Adrenal gland (tissue), 12 donors: ENCODE measurements around the gene MFAP3L. TPM values are rescaled to one million over a fixed set of nuclear protein-coding genes. Genes with fewer than 3 reads are reported as not detected.

Experiments used
- DNase-seq, 7 donors: peaks; one replicate each; pipeline ENCODE4 v3.0.0-alpha.2; 2019 to 2020
- H3K27ac ChIP-seq, 5 donors: fragments of 200-600 bp; sonication (generic) in 4 of 5; 1 replicate in 3 of 5; 2 replicates in 2 of 5; pipeline versions ENCODE4 v1.5.1 to v1.8.0; 2016 to 2020; ENCODE audit warnings: mild to moderate bottlenecking in 1 of 5
- H3K27me3 ChIP-seq: fragments of 200-600 bp; 2 replicates; pipeline ENCODE4 v1.8.0; 2021
- H3K36me3 ChIP-seq, 2 donors: fragments of 200-600 bp; replicated peaks in 1 of 2; 1 replicate in 1 of 2; 2 replicates in 1 of 2; pipeline versions ENCODE4 v1.5.1 to v1.8.0; 2018 to 2022
- H3K4me1 ChIP-seq, 2 donors: fragments of 200-600 bp; replicated peaks in 1 of 2; 1 replicate in 1 of 2; 2 replicates in 1 of 2; pipeline versions ENCODE4 v1.5.1 to v1.8.0; 2018 to 2021
- H3K4me3 ChIP-seq, 4 donors: fragments of 200-600 bp; sonication (generic) in 3 of 4; one replicate each; pipeline ENCODE4 v1.5.1; 2016 to 2018
- H3K9me3 ChIP-seq, 3 donors: fragments of 200-600 bp; sonication (generic) in 1 of 3; replicated peaks in 1 of 3; 1 replicate in 2 of 3; 2 replicates in 1 of 3; pipeline versions ENCODE4 v1.5.1 to v1.8.0; 2016 to 2021
- CTCF ChIP-seq, 6 experiments: fragments of 450-650 bp in 4 of 6; fragments of 200-600 bp in 2 of 6; sonication (generic) in 1 of 6; IDR thresholded peaks; 1 replicate in 5 of 6; 2 replicates in 1 of 6; pipeline versions ENCODE4 v1.5.1 to v1.8.0; 2016 to 2021; ENCODE audit warnings: antibody characterized with exemption in 6 of 6, mild to moderate bottlenecking in 2 of 6, moderate library complexity in 1 of 6
- POLR2A ChIP-seq, 2 donors: fragments of 450-650 bp; IDR thresholded peaks; one replicate each; pipeline ENCODE4 v1.6.1; 2017; ENCODE audit warnings: antibody characterized with exemption in 2 of 2, mild to moderate bottlenecking in 2 of 2, moderate library complexity in 1 of 2
- WGBS, 4 donors: extraction: QIAGEN DNeasy Blood & Tissue Kit in 2 of 4; methylation state at CpG; one replicate each; pipeline versions ENCODE4 v1.1.5 to v1.1.7; 2013 to 2017; 5-methylcytosine and 5-hydroxymethylcytosine counted together
- intact Hi-C, 2 donors: fragments of 100-400 bp; cut with DNase I; formaldehyde crosslinking; loops; one replicate each; pipeline versions ENCODE4 v1.14.1 to v1.15.0; 2022 to 2023
- polyA plus RNA-seq, 3 donors: library from polyadenylated mRNA; stranded (reverse); fragments of 200-250 nt in 2 of 3; fragments of 350-450 nt in 1 of 3; fragmentation: Illumina TruSeq in 1 of 3; extraction: RNeasy Lipid Tissue Mini Kit (QIAGEN cat#74804) in 1 of 3; gene quantifications; one replicate each; pipeline ENCODE4 v1.2.3, GENCODE V29; 2013 to 2014
- total RNA-seq, 9 donors: library from RNA; depleted of rRNA in 4 of 9; stranded (reverse); fragments of >200 nt in 4 of 9; fragments of 120-200 nt in 1 of 9; fragmentation: NEBNext Ultra II Directional in 1 of 9; extraction: Animal tissue kit (Norgen Biotek cat#: 25700) in 1 of 9; gene quantifications; one replicate each; pipeline versions ENCODE4 v1.1.0 to v1.2.4, GENCODE V29; 2013 to 2023
- donor health status: healthy with polysubstance abuse.
- donor health status: Bipolar disorder and iron deficiency.
- donor health status: DM: yes; HTN: yes; CAD: no.
- donor health status: DM: no; HTN: no; CAD: no.
- donor health status: DM: no; HTN: no; CAD: no.
- donor health status: DM: yes; HTN: yes; CAD: no.

MFAP3L gene
- total and polyA plus RNA-seq, 12 donors = 0.94 to 13.7 (median 3.8) TPM

- intact Hi-C loops = no loop called here
Measured at GRCh38 chr4:170025523-170026252, 507 bp downstream of the MFAP3L start.

GRCh38 chr4:170022211-170022610, 4.0 kb downstream of the MFAP3L start:
- no peak for DNase-seq
- Histone ChIP-seq H3K9me3 (no peaks in the 10 kb centered on the region), H3K4me3 (no peak overlapping the region), H3K27ac (no peak overlapping the region), H3K36me3 (no peaks in the 10 kb centered on the region), H3K4me1 (no peaks in the 10 kb centered on the region), H3K27me3 (no peaks in the 10 kb centered on the region)
- 84 to 88% (median 86%) methylated on average over 2 of the region's 2 CpGs for WGBS, 4 donors
- TF ChIP-seq POLR2A (IDR thresholded peaks at IDR 0.05) (no peak), CTCF (IDR thresholded peaks at IDR 0.05) (no peak)
- intact Hi-C loops = no loop called here

More at GRCh38 chr4:170025523-170026252, 507 bp downstream of the MFAP3L start:
- DNase-seq = peak in 4 of 7 donors; percentile 3 to 30 (median 20)
- Histone ChIP-seq H3K9me3 (no peaks in the 10 kb centered on the region), H3K4me3 (peak overlapping the region in 3 of 4 donors; percentile 38 to 90 (median 39)), H3K36me3 (no peaks in the 10 kb centered on the region), H3K27me3 (no peaks in the 10 kb centered on the region), H3K27ac (peak overlapping the region in 3 of 5 donors; percentile 26 to 89 (median 89)), H3K4me1 (no peaks in the 10 kb centered on the region)
- TF ChIP-seq CTCF (IDR thresholded peaks at IDR 0.05) (no peak), POLR2A (IDR thresholded peaks at IDR 0.05) (no peak)
- WGBS, 4 donors = 4 to 14% (median 7%) methylated on average over 22 to 74 of the region's 74 CpGs

GRCh38 chr4:170017252-170017651, 8.9 kb downstream of the MFAP3L start:
- H3K27me3 ChIP-seq = no peaks in the 10 kb centered on the region
- intact Hi-C loops = no loop called here
- no peak for DNase-seq
- no peak overlapping the region for H3K27ac ChIP-seq
- no peaks in the 10 kb centered on the region for H3K4me1 ChIP-seq
- no peak overlapping the region for H3K4me3 ChIP-seq
- H3K9me3 ChIP-seq = no peaks in the 10 kb centered on the region
- 72 to 85% (median 77%) methylated on average over 3 of the region's 3 CpGs for WGBS, 4 donors
- no peak for TF ChIP-seq CTCF (IDR thresholded peaks at IDR 0.05)
- no peak for TF ChIP-seq POLR2A (IDR thresholded peaks at IDR 0.05)
- H3K36me3 ChIP-seq = no peaks in the 10 kb centered on the region

- Histone ChIP-seq H3K4me3 (no peak overlapping the region), H3K4me1 (no peaks in the 10 kb centered on the region), H3K9me3 (no peaks in the 10 kb centered on the region), H3K36me3 (no peaks in the 10 kb centered on the region), H3K27ac (no peak overlapping the region), H3K27me3 (no peaks in the 10 kb centered on the region)
- DNase-seq = no peak
- WGBS, 4 donors = 89 to 97% (median 94%) methylated on average over 4 of the region's 4 CpGs
- intact Hi-C loops = no loop called here
- TF ChIP-seq CTCF (IDR thresholded peaks at IDR 0.05) = no peak
- no peak for TF ChIP-seq POLR2A (IDR thresholded peaks at IDR 0.05)
Measured at GRCh38 chr4:170015285-170015684, 10.9 kb downstream of the MFAP3L start.
